IMR-90 (cell line): ENCODE measurements around the gene NAPG.

Experiments
- POLR2A ChIP-seq: IDR thresholded peaks from 2 replicates; pipeline ENCODE4 v1.6.1; 2012; ENCODE audit warnings: mild to moderate bottlenecking, low read depth, low read length
- RAD21 ChIP-seq: IDR thresholded peaks from 2 replicates; pipeline ENCODE4 v1.6.1; 2012; ENCODE audit warnings: low read length, improper control_type of control experiment
- RCOR1 ChIP-seq: IDR thresholded peaks from 2 replicates; pipeline ENCODE4 v1.6.1; 2012; ENCODE audit warnings: mild to moderate bottlenecking, low read length, improper control_type of control experiment; ENCODE audit not compliant: insufficient replicate concordance
- RFX5 ChIP-seq: IDR thresholded peaks from 2 replicates; pipeline ENCODE4 v1.8.0; 2012; ENCODE audit warnings: low read depth, mild to moderate bottlenecking, low read length, moderate library complexity
- USF2 ChIP-seq: fragments of 150-350 bp; IDR thresholded peaks from 2 replicates; pipeline ENCODE4 v1.6.1; 2017; ENCODE audit warnings: mild to moderate bottlenecking, antibody characterized with exemption, low read length, low read depth
- TF ChIP-seq, protein P1 (sequence below): conservative IDR thresholded peaks from 2 replicates; pipeline ENCODE4 v1.5.1; 2012; ENCODE audit warnings: mild to moderate bottlenecking, low read depth, low read length, improper control_type of control experiment

GRCh38 chr18:10519999-10520935, 5.6 kb upstream of the NAPG start:
- TF ChIP-seq, protein P1, sequence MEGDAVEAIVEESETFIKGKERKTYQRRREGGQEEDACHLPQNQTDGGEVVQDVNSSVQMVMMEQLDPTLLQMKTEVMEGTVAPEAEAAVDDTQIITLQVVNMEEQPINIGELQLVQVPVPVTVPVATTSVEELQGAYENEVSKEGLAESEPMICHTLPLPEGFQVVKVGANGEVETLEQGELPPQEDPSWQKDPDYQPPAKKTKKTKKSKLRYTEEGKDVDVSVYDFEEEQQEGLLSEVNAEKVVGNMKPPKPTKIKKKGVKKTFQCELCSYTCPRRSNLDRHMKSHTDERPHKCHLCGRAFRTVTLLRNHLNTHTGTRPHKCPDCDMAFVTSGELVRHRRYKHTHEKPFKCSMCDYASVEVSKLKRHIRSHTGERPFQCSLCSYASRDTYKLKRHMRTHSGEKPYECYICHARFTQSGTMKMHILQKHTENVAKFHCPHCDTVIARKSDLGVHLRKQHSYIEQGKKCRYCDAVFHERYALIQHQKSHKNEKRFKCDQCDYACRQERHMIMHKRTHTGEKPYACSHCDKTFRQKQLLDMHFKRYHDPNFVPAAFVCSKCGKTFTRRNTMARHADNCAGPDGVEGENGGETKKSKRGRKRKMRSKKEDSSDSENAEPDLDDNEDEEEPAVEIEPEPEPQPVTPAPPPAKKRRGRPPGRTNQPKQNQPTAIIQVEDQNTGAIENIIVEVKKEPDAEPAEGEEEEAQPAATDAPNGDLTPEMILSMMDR, result peak; percentile 97
- TF ChIP-seq RFX5 (no peak), POLR2A (0 out of 2 replicates have a peak, but pooled peaks have one; percentile 29), RAD21 (peak; percentile 99), RCOR1 (no peak), USF2 (no peak; the same call in 1 of the 2 replicates)
